ENCODE results near the gene ZFPM1. TPM values are rescaled to one million over a fixed set of nuclear protein-coding genes. Genes with fewer than 3 reads are reported as not detected.

The ZFPM1 gene
- total and polyA plus RNA-seq, 7 donors = 0.43 to 2.9 (median 2.3) TPM

DNA sequence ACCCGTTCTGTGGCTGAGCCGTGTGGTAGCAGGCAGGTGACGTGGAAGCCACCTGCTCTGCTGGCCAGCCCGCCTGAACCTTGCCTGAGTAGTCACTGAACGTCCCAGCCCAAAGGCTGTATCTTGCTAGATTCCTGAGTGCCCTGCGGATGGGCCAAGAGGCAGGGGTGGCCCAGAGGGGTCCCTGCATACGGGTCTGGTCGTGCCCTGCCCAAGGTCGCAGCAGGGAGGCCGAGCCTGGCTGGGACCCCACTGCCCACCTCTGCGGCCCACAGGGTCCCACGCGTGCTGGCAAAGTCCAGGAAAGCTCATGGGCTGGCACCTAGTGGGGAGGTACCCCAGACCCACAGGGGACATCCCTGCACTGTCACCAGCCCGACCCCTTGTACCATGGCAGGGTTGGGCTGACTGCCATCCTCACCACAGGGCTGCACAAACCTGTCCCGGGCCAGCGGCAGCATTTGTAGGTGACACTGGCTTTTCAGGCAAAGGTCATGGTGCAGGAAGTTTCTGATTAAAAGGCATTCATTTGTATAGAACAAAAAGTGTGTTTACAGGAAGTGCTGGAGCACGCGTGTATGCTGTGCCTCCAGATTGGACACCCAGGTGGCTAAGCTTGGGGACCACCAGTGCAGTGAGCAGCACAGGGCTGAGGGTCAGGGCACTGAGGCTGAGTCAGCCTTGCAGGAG is 72.0 kb downstream of the ZFPM1 start:
- WGBS, 3 donors = 30 to 37% (median 35%) methylated on average over 18 of the region's 18 CpGs
- ATAC-seq (peak in 2 of 4 donors; percentile 1 to 13), DNase-seq (peak in 1 of 2 donors; percentile 16)
- Histone ChIP-seq H3K4me3 (no peak overlapping the region), H3K9me3 (no peaks in the 10 kb centered on the region), H3K36me3 (ENCODE audit: insufficient read depth in 1 of 2, low read depth in 1 of 2) (no peaks in the 10 kb centered on the region), H3K27ac (no peak overlapping the region), H3K4me1 (peaks cover 53% of the 10 kb centered on the region), H3K27me3 (ENCODE audit: insufficient read depth in 3 of 3, low read length in 2 of 3) (peaks cover 0 to 27% (median 18%) of the 10 kb centered on the region in 3 donors)
- intact Hi-C loops (cut with DNase I) = loop anchor here in 1 of 2 donors (10.0 kb wide), 1 partner anchor 330 kb away; no protein-coding TSS in a partner anchor
- TF ChIP-seq, protein P1, sequence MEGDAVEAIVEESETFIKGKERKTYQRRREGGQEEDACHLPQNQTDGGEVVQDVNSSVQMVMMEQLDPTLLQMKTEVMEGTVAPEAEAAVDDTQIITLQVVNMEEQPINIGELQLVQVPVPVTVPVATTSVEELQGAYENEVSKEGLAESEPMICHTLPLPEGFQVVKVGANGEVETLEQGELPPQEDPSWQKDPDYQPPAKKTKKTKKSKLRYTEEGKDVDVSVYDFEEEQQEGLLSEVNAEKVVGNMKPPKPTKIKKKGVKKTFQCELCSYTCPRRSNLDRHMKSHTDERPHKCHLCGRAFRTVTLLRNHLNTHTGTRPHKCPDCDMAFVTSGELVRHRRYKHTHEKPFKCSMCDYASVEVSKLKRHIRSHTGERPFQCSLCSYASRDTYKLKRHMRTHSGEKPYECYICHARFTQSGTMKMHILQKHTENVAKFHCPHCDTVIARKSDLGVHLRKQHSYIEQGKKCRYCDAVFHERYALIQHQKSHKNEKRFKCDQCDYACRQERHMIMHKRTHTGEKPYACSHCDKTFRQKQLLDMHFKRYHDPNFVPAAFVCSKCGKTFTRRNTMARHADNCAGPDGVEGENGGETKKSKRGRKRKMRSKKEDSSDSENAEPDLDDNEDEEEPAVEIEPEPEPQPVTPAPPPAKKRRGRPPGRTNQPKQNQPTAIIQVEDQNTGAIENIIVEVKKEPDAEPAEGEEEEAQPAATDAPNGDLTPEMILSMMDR (IDR thresholded peaks at IDR 0.05) = no peak

DNA sequence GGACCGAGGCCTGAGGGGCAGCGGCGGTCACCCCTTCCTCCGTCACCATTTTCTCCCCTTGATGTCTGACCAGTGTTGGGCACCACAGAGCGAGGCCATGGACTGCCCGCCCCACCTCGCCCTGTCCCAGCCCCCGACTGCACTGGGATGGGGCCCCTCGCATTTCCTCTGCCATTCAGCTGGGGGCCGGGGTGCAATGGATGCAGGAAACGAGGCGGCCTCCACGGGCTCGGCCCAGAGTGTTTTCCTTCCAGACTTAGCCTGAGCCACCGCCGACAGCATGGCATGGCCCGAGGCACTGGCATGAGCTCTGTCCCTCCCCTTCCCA is 72.5 kb downstream of the ZFPM1 start:
- Histone ChIP-seq H3K27ac (no peak overlapping the region), H3K4me1 (peaks cover 58% of the 10 kb centered on the region), H3K9me3 (no peaks in the 10 kb centered on the region), H3K27me3 (ENCODE audit: insufficient read depth in 3 of 3, low read length in 2 of 3) (peaks cover 0 to 27% (median 18%) of the 10 kb centered on the region in 3 donors), H3K4me3 (no peak overlapping the region), H3K36me3 (ENCODE audit: insufficient read depth in 1 of 2, low read depth in 1 of 2) (no peaks in the 10 kb centered on the region)
- 24 to 36% (median 29%) methylated on average over 13 to 17 of the region's 17 CpGs for WGBS, 3 donors
- ATAC-seq (peak in 1 of 4 donors; percentile 1), DNase-seq (no peak)
- intact Hi-C loops (cut with DNase I) = loop anchor here in 1 of 2 donors (10.0 kb wide), 1 partner anchor 331 kb away; no protein-coding TSS in a partner anchor
- TF ChIP-seq, protein P1 (IDR thresholded peaks at IDR 0.05) = no peak

DNA sequence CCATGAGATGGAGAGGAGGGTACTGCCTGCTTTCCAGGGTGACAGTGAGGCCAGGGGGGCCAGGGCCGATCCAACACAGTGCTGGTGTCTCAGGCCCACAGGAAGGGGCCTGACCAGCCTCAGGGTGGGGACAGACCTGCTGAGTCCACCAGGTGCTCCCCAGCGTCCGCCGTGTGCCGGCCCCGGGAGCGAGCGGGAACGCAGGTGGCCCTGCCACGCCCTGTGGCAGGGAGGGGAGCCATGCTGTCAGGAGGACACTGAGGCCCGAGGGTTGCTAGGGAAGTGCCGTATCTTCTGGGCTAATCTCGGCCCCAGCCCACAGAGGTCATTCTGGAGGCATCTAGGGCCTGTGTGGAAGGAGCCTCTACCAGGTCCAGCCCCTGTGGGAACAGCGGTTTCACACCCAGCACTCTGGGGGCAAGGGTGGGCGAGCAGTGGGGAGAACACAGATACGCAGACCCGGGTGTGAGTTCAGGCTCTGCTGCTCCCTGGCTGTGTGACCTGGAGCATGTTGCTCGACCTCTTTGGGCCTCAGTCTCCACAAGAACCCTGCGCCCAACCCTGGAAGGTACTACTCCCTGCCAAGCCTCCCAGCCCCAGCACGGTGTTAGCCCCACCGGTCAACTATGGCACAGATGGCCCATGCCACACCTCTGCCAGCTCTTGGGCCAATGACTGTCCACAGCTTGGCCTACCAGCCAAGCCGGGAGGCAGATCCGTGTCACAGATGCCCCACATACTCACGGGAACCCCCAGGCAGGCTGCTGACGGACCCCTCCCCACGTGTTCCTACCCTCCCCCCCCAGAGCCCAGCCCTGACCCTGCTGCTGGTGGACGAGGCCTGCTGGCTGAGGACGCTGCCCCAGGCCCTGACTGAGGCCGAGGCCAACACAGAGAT is 73.2 kb downstream of the ZFPM1 start:
- WGBS, 3 donors = 29 to 49% (median 34%) methylated on average over 26 to 29 of the region's 29 CpGs
- no peaks in the 10 kb centered on the region for H3K9me3 ChIP-seq
- H3K27me3 ChIP-seq (ENCODE audit: insufficient read depth in 3 of 3, low read length in 2 of 3) = peaks cover 0 to 23% (median 15%) of the 10 kb centered on the region in 3 donors
- H3K4me3 ChIP-seq = peak overlapping the region; percentile 7
- peak in 3 of 4 donors; percentile 7 to 20 (median 17) for ATAC-seq
- intact Hi-C loops (cut with DNase I) = loop anchor here in 1 of 2 donors (10.0 kb wide), 1 partner anchor 331 kb away; no protein-coding TSS in a partner anchor
- H3K27ac ChIP-seq = no peak overlapping the region
- TF ChIP-seq, protein P1 (IDR thresholded peaks at IDR 0.05) = no peak
- DNase-seq = peak in 1 of 2 donors; percentile 14
- H3K4me1 ChIP-seq = peaks cover 65% of the 10 kb centered on the region
- no peaks in the 10 kb centered on the region for H3K36me3 ChIP-seq (ENCODE audit: insufficient read depth in 1 of 2, low read depth in 1 of 2)

DNA sequence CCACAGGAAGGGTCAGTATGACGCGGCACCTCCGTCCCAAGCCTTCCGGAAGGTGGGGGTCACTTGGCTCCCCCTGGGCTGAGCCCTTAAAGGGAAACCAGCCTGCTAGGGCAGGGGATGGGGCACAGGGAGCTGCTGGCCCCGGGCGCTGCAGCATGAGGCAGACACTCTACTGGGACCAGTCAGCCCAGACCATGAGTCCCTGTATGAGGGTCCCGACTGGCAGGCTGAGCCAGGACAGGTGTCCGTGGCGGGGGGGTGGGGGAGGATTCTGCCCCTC is 73.8 kb downstream of the ZFPM1 start:
- DNase-seq (peak; percentile 17 to 69), ATAC-seq (peak; percentile 15 to 62 (median 42))
- peaks cover 0 to 22% (median 10%) of the 10 kb centered on the region in 3 donors for H3K27me3 ChIP-seq (ENCODE audit: insufficient read depth in 3 of 3, low read length in 2 of 3)
- no peaks in the 10 kb centered on the region for H3K9me3 ChIP-seq
- no peaks in the 10 kb centered on the region for H3K36me3 ChIP-seq (ENCODE audit: insufficient read depth in 1 of 2, low read depth in 1 of 2)
- no peak overlapping the region for H3K27ac ChIP-seq
- 11 to 35% (median 26%) methylated on average over 7 to 9 of the region's 9 CpGs for WGBS, 3 donors
- peak overlapping the region; percentile 7 for H3K4me3 ChIP-seq
- intact Hi-C loops (cut with DNase I) = loop anchor here in 1 of 2 donors (10.0 kb wide), 1 partner anchor 332 kb away; no protein-coding TSS in a partner anchor
- H3K4me1 ChIP-seq = peaks cover 69% of the 10 kb centered on the region
- TF ChIP-seq, protein P1 (IDR thresholded peaks at IDR 0.05) = no peak
